OCI-LY3 (cell line): ENCODE results near the gene DAZAP1.

Experiments used
- H2AFZ ChIP-seq: fragments of 200-600, 300-600 bp; shearing (Covaris generic); 2 replicates; pipeline ENCODE4 v1.6.0; 2014; ENCODE audit warnings: antibody characterized with exemption, low read depth, low read length
- H3K27ac ChIP-seq: fragments of 200-600, 300-600 bp; sonication (generic); 2 replicates; pipeline ENCODE4 v1.5.1; 2014; ENCODE audit warnings: mild to moderate bottlenecking, low read length, moderate library complexity, mixed read lengths
- H3K27me3 ChIP-seq: fragments of 200-600, 300-600 bp; sonication (generic); 2 replicates; pipeline ENCODE4 v1.6.1; 2014; ENCODE audit warnings: low read depth, low read length, mixed read lengths
- H3K36me3 ChIP-seq: fragments of 200-600, 300-600 bp; sonication (generic); replicated peaks from 2 replicates; pipeline ENCODE3; 2014; ENCODE audit warnings: low read depth, low read length, mixed read lengths
- H3K4me1 ChIP-seq: fragments of 300-600, 200-600 bp; sonication (generic); 2 replicates; pipeline ENCODE4 v1.6.1; 2014; ENCODE audit warnings: low read length, mixed read lengths
- H3K4me2 ChIP-seq: fragments of 200-600, 300-600 bp; sonication (generic); 2 replicates; pipeline ENCODE4 v1.6.1; 2014; ENCODE audit warnings: low read length, mixed read lengths
- H3K4me3 ChIP-seq: fragments of 300-600, 200-600 bp; sonication (generic); 2 replicates; pipeline ENCODE4 v1.5.1; 2014; ENCODE audit warnings: antibody characterized with exemption, mild to moderate bottlenecking, low read length, moderate library complexity
- H3K79me2 ChIP-seq: fragments of 300-600, 200-600 bp; shearing (Covaris generic); 2 replicates; pipeline ENCODE4 v1.6.1; 2014; ENCODE audit warnings: mild to moderate bottlenecking, low read length, mixed read lengths
- H3K9ac ChIP-seq: fragments of 300-600, 200-600 bp; shearing (Covaris generic); 2 replicates; pipeline ENCODE4 v1.6.0; 2014; ENCODE audit warnings: mild to moderate bottlenecking, low read length, moderate library complexity
- H3K9me3 ChIP-seq: fragments of 200-600, 300-600 bp; shearing (Covaris generic); 2 replicates; pipeline ENCODE4 v1.6.1; 2014; ENCODE audit warnings: low read length, mixed read lengths; ENCODE audit not compliant: insufficient read depth
- H4K20me1 ChIP-seq: fragments of 200-600, 300-600 bp; sonication (generic); 2 replicates; pipeline ENCODE4 v1.6.1; 2016; ENCODE audit warnings: low read length, mixed read lengths; ENCODE audit not compliant: insufficient read depth
- EZH2phosphoT487 ChIP-seq: fragments of 200-600 bp; shearing (Covaris generic); IDR thresholded peaks from 2 replicates; pipeline ENCODE4 v1.6.1; 2018; ENCODE audit warnings: antibody characterized with exemption, mixed run types, low read depth
- TF ChIP-seq, protein P1 (sequence below): fragments of 200-600, 300-600 bp; sonication (generic); IDR thresholded peaks from 2 replicates; pipeline ENCODE4 v1.5.1; 2014; ENCODE audit warnings: antibody characterized with exemption, low read length, low read depth

DAZAP1 gene

DNA sequence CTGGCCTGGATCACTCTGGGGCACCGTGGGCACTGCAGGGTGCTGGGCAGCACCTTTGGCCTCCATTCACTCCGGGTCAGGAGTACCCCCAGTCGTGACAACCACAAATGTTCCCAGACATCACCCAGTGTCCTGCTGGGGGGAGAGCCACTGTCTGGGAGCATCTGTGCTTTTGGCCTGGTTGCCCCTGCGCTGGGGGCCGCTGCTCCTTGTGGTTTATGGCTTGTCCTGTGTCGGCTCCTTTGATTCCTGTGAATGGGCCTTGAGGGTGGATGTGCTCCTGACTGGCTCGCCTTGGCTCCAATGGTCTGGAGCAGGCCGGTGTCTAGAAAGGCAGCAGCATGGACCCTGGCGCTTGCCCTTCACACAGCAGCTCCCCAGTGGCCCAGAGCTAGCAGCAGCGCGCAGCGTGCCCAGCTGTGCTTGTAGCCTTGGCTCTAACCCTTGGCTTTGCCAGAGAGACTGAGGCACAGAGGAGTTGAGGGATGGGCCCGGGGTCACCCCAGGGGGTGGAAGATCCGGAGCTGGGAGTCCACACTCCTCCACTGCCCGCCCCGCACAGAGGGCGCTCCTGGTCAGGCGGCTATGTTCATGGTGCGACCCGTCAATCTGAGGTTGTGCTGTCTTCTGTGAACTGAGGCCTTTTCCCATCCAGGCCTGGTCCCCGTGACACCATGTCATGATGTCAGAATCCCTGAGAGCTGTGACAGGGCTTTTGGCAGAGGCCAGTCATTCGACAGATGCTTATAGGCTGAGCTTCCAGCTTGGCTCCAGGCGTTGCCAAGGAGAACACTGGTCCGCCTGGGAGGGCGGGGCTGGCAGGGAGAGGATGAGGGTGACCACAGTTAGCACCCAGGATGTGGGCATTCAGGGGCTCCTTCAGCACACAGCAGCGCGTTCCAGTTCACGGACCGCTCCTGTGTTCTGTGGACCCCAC, 4.1 kb downstream of the DAZAP1 start:
- peaks cover 47% of the 10 kb centered on the region for H3K4me1 ChIP-seq
- peaks cover 61% of the 10 kb centered on the region for H3K36me3 ChIP-seq
- TF ChIP-seq, protein P1, sequence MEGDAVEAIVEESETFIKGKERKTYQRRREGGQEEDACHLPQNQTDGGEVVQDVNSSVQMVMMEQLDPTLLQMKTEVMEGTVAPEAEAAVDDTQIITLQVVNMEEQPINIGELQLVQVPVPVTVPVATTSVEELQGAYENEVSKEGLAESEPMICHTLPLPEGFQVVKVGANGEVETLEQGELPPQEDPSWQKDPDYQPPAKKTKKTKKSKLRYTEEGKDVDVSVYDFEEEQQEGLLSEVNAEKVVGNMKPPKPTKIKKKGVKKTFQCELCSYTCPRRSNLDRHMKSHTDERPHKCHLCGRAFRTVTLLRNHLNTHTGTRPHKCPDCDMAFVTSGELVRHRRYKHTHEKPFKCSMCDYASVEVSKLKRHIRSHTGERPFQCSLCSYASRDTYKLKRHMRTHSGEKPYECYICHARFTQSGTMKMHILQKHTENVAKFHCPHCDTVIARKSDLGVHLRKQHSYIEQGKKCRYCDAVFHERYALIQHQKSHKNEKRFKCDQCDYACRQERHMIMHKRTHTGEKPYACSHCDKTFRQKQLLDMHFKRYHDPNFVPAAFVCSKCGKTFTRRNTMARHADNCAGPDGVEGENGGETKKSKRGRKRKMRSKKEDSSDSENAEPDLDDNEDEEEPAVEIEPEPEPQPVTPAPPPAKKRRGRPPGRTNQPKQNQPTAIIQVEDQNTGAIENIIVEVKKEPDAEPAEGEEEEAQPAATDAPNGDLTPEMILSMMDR = no peak
- no peak for TF ChIP-seq EZH2phosphoT487
- H3K4me3 ChIP-seq = no peak overlapping the region
- peaks cover 79% of the 10 kb centered on the region for H4K20me1 ChIP-seq
- no peak overlapping the region for H2AFZ ChIP-seq
- no peaks in the 10 kb centered on the region for H3K27me3 ChIP-seq
- H3K79me2 ChIP-seq = peaks cover 91% of the 10 kb centered on the region
- H3K9ac ChIP-seq = no peak overlapping the region
- H3K27ac ChIP-seq = no peak overlapping the region
- no peak overlapping the region for H3K4me2 ChIP-seq
- H3K9me3 ChIP-seq = no peaks in the 10 kb centered on the region

DNA sequence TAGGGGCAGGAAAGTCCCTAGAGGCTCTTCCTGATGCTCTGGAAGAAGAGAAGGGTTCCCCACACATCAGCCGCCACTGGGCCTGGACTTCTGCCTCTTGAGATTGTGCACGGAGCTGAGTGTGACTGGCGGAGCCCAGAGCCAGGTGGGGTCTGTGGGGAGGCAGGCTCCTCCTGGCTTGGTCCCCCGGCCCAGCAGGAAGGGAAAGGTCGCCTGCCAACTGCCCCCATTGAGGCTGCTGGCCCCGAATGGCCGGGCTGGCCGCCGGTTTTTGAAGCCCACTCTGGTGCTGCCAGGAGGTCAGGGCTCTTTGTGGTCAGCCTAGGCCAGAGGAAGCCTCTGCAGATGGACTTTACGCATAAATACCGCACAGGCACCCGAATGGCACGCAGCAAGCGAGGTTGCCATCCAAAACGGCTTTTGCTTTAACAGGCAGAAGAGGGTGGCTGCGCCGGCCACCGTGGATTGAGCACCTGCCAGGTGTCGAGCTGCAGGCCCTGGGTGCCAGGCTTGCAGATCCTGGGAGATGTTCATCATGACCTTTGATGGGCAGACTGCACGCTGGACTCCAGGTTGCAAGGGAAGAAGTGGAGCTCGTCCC, 5.0 kb downstream of the DAZAP1 start:
- Histone ChIP-seq H3K4me1 (peaks cover 46% of the 10 kb centered on the region), H3K79me2 (peaks cover 100% of the 10 kb centered on the region), H3K4me2 (no peak overlapping the region), H3K27ac (no peak overlapping the region), H3K27me3 (no peaks in the 10 kb centered on the region), H2AFZ (no peak overlapping the region), H3K36me3 (peaks cover 69% of the 10 kb centered on the region), H4K20me1 (peaks cover 88% of the 10 kb centered on the region), H3K9ac (no peak overlapping the region), H3K9me3 (no peaks in the 10 kb centered on the region), H3K4me3 (no peak overlapping the region)
- TF ChIP-seq, protein P1 = no peak
- no peak for TF ChIP-seq EZH2phosphoT487

DNA sequence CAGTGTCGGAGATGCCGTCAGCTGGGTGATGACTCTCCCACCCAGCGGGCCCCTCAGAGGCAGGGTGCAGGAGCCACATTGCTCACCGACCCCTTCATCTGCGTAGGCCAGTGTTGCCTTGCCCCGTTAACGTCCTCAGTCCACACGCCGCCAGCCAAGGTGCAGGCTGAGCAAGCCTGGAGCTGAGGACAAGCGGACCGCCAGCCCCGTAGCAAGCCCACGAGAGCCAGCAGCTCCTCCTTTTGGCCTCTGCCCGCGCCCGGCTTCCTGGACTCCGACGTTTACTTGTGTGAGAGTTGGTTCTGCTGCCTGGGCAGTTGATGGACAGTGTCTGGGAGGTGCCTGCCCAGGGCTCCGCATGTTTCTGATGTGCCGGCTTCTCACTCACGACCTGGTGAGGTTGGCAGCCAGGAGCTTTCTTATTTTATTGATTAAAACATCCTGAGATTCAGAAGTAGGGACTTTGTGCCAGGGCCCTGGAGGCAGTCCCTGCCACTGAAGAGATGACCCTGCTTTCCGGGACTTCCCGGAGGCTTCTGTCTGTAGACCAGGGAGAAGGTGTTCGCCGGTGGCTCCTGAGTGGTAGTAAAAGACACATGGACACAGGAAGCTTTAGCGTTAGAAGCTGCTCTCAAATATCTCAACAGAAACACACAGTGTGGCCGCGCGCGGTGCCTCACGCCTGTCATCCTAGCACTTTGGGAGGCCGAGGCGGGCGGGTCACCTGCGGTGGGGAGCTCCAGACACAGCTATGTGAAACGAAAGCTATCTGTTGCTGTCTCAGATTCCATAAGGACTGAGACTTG, 5.8 kb downstream of the DAZAP1 start:
- Histone ChIP-seq H3K27me3 (no peaks in the 10 kb centered on the region), H2AFZ (no peak overlapping the region), H3K4me2 (no peak overlapping the region), H3K9me3 (no peaks in the 10 kb centered on the region), H3K27ac (no peak overlapping the region), H3K79me2 (peaks cover 100% of the 10 kb centered on the region), H3K9ac (no peak overlapping the region), H3K4me3 (no peak overlapping the region), H3K4me1 (peaks cover 46% of the 10 kb centered on the region), H3K36me3 (peaks cover 75% of the 10 kb centered on the region), H4K20me1 (peaks cover 96% of the 10 kb centered on the region)
- TF ChIP-seq, protein P1 = no peak
- TF ChIP-seq EZH2phosphoT487 = no peak
